Measurements from ENCODE around the gene PEX16. TPM values are rescaled to one million over a fixed set of nuclear protein-coding genes. Genes with fewer than 3 reads are reported as not detected.
A peak's percentile ranks its signal among the peaks of the same experiment; 100 is the strongest.

The PEX16 gene
- polyA plus RNA-seq, 1 donor: 22.6 TPM

DNA sequence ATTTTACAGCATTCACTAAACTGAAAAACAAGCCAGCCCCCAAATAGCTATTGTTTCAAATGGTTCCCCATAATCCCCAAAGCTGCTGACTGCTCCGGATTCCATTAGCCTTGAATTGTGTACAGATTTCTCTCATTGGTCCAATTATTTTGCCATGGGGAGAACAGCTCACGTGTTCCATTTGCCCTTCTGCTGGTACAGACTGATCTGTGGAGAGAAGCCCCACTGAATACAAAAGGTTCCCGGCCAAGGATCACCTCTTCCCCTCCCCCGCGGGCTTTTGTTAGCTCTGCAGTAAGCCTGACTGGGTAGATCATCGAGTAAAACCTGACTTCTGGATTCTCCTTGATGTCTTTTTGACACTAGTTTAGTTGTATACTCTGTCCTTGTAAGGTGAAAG is 41.3 kb downstream of the PEX16 start:
- no CpG with 5 or more reads among the region's 6 CpGs for WGBS (ENCODE audit: insufficient coverage, low lambda C conversion rate)
- H3K9me3 ChIP-seq (ENCODE audit: control insufficient read depth, low read depth, low read length): no peaks in the 10 kb centered on the region
- no peaks in the 10 kb centered on the region for H3K27me3 ChIP-seq (ENCODE audit: control insufficient read depth, insufficient read depth, low read length)
- DNase-seq: no peak
- H3K4me1 ChIP-seq (ENCODE audit: control insufficient read depth, insufficient read depth, low read length): no peaks in the 10 kb centered on the region
- H3K36me3 ChIP-seq (ENCODE audit: control insufficient read depth, insufficient read depth, low read length): peaks cover 79% of the 10 kb centered on the region
- H3K4me3 ChIP-seq (ENCODE audit: low read length): no peak overlapping the region
- no peak overlapping the region for H3K27ac ChIP-seq (ENCODE audit: low read length)

- H3K36me3 ChIP-seq (ENCODE audit: control insufficient read depth, insufficient read depth, low read length): peaks cover 88% of the 10 kb centered on the region
- no peaks in the 10 kb centered on the region for H3K4me1 ChIP-seq (ENCODE audit: control insufficient read depth, insufficient read depth, low read length)
- DNase-seq: no peak
- no peaks in the 10 kb centered on the region for H3K9me3 ChIP-seq (ENCODE audit: control insufficient read depth, low read depth, low read length)
- no peaks in the 10 kb centered on the region for H3K27me3 ChIP-seq (ENCODE audit: control insufficient read depth, insufficient read depth, low read length)
- no peak overlapping the region for H3K4me3 ChIP-seq (ENCODE audit: low read length)
- no peak overlapping the region for H3K27ac ChIP-seq (ENCODE audit: low read length)
- WGBS (ENCODE audit: insufficient coverage, low lambda C conversion rate): no CpG with 5 or more reads among the region's 9 CpGs
Measured at GRCh38 chr11:45872651-45873356, 44.9 kb downstream of the PEX16 start.

- Histone ChIP-seq H3K4me1 (ENCODE audit: control insufficient read depth, insufficient read depth, low read length) (no peaks in the 10 kb centered on the region), H3K4me3 (ENCODE audit: low read length) (no peak overlapping the region), H3K9me3 (ENCODE audit: control insufficient read depth, low read depth, low read length) (no peaks in the 10 kb centered on the region), H3K27me3 (ENCODE audit: control insufficient read depth, insufficient read depth, low read length) (no peaks in the 10 kb centered on the region), H3K27ac (ENCODE audit: low read length) (no peak overlapping the region), H3K36me3 (ENCODE audit: control insufficient read depth, insufficient read depth, low read length) (peaks cover 87% of the 10 kb centered on the region)
- no peak for DNase-seq
- WGBS (ENCODE audit: insufficient coverage, low lambda C conversion rate): no CpG with 5 or more reads among the region's 2 CpGs
Measured at GRCh38 chr11:45871638-45872037, 46.0 kb downstream of the PEX16 start.

GRCh38 chr11:45870706-45871105 is 47.0 kb downstream of the PEX16 start:
- Histone ChIP-seq H3K9me3 (ENCODE audit: control insufficient read depth, low read depth, low read length) (no peaks in the 10 kb centered on the region), H3K4me1 (ENCODE audit: control insufficient read depth, insufficient read depth, low read length) (no peaks in the 10 kb centered on the region), H3K27me3 (ENCODE audit: control insufficient read depth, insufficient read depth, low read length) (no peaks in the 10 kb centered on the region), H3K4me3 (ENCODE audit: low read length) (no peak overlapping the region), H3K27ac (ENCODE audit: low read length) (no peak overlapping the region), H3K36me3 (ENCODE audit: control insufficient read depth, insufficient read depth, low read length) (peaks cover 87% of the 10 kb centered on the region)
- no peak for DNase-seq
- WGBS (ENCODE audit: insufficient coverage, low lambda C conversion rate): no CpG with 5 or more reads among the region's 4 CpGs

- no peak overlapping the region for H3K27ac ChIP-seq (ENCODE audit: low read length)
- no CpG with 5 or more reads among the region's 12 CpGs for WGBS (ENCODE audit: insufficient coverage, low lambda C conversion rate)
Measured at GRCh38 chr11:45869551-45869950, 48.1 kb downstream of the PEX16 start.

DNA sequence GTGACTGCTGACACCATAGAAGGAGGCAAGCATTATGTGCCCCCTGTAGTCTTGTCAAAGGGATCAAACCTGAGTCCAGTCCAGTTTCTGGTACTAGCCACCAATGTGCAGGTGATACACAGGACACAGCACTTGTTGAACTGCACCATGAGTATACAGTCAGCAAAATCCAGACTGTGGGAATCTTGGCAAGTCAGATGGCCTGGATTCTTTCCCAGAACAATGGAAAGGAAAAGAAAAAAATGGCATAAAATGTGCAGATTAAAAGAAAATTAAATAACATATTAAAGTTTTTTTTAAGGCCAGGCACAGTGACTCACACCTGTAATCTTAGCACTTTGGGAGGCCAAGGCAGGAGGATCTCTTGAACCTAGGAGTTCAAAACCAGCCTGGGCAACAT is 53.6 kb downstream of the PEX16 start:
- Histone ChIP-seq H3K36me3 (ENCODE audit: control insufficient read depth, insufficient read depth, low read length) (peaks cover 97% of the 10 kb centered on the region), H3K27ac (ENCODE audit: low read length) (no peak overlapping the region), H3K4me3 (ENCODE audit: low read length) (no peak overlapping the region), H3K4me1 (ENCODE audit: control insufficient read depth, insufficient read depth, low read length) (peaks cover 2% of the 10 kb centered on the region), H3K9me3 (ENCODE audit: control insufficient read depth, low read depth, low read length) (no peaks in the 10 kb centered on the region), H3K27me3 (ENCODE audit: control insufficient read depth, insufficient read depth, low read length) (no peaks in the 10 kb centered on the region)
- DNase-seq: no peak

More at GRCh38 chr11:45869551-45869950, 48.1 kb downstream of the PEX16 start:
- DNase-seq: no peak
- H3K9me3 ChIP-seq (ENCODE audit: control insufficient read depth, low read depth, low read length): no peaks in the 10 kb centered on the region
- no peaks in the 10 kb centered on the region for H3K4me1 ChIP-seq (ENCODE audit: control insufficient read depth, insufficient read depth, low read length)
- H3K27me3 ChIP-seq (ENCODE audit: control insufficient read depth, insufficient read depth, low read length): no peaks in the 10 kb centered on the region
- no peak overlapping the region for H3K4me3 ChIP-seq (ENCODE audit: low read length)
- peaks cover 90% of the 10 kb centered on the region for H3K36me3 ChIP-seq (ENCODE audit: control insufficient read depth, insufficient read depth, low read length)

DNA sequence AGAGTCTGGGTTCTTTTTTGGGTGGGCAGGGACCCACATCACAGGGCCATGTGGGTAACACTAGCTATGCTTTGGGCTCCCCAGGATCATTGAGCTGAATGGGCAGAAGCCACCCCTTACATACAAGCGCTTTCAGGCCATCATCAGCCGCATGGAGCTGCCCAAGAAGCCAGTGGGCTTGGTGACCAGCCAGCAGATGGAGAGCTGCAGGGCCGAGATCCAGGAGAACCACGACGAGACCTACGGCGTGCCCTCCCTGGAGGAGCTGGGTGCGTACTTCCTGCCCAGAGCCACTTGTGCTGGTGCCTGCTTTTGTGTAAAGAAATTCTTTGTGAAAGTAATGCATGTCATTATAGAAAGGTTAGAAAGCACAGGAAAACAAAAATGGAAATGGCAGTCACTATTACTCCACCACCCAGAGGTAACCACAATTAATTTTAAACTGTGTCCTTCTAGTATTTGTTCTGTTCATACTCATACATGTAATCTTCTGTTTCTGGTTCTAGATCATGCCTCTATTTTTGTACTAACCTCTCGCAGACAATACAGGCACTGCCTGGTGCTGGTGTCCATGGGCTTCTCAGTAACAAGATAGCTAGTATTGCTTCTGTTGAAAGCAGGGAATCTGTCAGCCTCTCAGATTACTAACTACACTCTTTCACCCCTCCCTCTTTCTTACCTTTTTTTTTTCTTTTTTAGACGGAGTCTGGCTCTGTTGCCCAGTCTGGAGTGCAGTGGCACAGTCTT is 56.7 kb downstream of the PEX16 start:
- Histone ChIP-seq H3K27me3 (ENCODE audit: control insufficient read depth, insufficient read depth, low read length) (no peaks in the 10 kb centered on the region), H3K27ac (ENCODE audit: low read length) (peak overlapping the region; percentile 70), H3K4me3 (ENCODE audit: low read length) (no peak overlapping the region), H3K4me1 (ENCODE audit: control insufficient read depth, insufficient read depth, low read length) (peaks cover 16% of the 10 kb centered on the region), H3K36me3 (ENCODE audit: control insufficient read depth, insufficient read depth, low read length) (peaks cover 96% of the 10 kb centered on the region), H3K9me3 (ENCODE audit: control insufficient read depth, low read depth, low read length) (no peaks in the 10 kb centered on the region)
- DNase-seq: no peak
- 100% methylated on average over 3 of the region's 10 CpGs for WGBS (ENCODE audit: insufficient coverage, low lambda C conversion rate)

DNA sequence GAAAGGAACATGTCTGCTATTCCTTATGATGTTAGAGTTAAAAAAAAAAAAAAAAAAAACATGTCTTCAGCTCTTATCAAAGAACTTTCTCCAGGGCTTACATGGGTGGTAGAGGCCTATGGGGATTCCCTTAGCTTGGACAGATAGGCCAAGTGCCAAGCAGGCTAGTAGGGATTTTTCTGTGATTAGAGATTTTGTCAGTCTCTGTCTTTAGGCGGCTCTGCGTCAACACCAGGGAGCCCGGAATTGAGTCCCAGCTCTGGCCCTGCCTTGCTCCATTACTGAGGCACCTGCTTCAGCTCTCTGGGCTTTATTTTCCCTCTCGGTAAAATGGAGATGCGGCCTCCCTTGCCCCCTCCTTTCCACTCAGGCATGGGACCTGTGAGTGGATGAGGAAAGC is 57.3 kb downstream of the PEX16 start:
- DNase-seq: no peak
- Histone ChIP-seq H3K36me3 (ENCODE audit: control insufficient read depth, insufficient read depth, low read length) (peaks cover 96% of the 10 kb centered on the region), H3K4me1 (ENCODE audit: control insufficient read depth, insufficient read depth, low read length) (peaks cover 16% of the 10 kb centered on the region), H3K9me3 (ENCODE audit: control insufficient read depth, low read depth, low read length) (no peaks in the 10 kb centered on the region), H3K27me3 (ENCODE audit: control insufficient read depth, insufficient read depth, low read length) (no peaks in the 10 kb centered on the region), H3K4me3 (ENCODE audit: low read length) (no peak overlapping the region), H3K27ac (ENCODE audit: low read length) (peak overlapping the region; percentile 70)
- WGBS (ENCODE audit: insufficient coverage, low lambda C conversion rate): no CpG with 5 or more reads among the region's 5 CpGs

Other genes with a start within 250 kb of the PEX16 start
- gene SLC35C1, start 112.7 kb downstream of the PEX16 start, polyA plus RNA-seq: 12.9 TPM
- 23.1 TPM for gene CRY2, start 70.4 kb downstream of the PEX16 start, polyA plus RNA-seq
- gene MAPK8IP1, start 32.2 kb downstream of the PEX16 start, polyA plus RNA-seq: 9.0 TPM
- gene FREY1, start 10.6 kb downstream of the PEX16 start, polyA plus RNA-seq: 0.24 TPM
- gene LARGE2, start 4.8 kb upstream of the PEX16 start, polyA plus RNA-seq: 3.6 TPM
- 25.6 TPM for gene PHF21A, start 203.6 kb upstream of the PEX16 start, polyA plus RNA-seq